Left lobe of liver (tissue), 2 donors: ENCODE results near the gene KLHL40. TPM values are rescaled to one million over a fixed set of nuclear protein-coding genes. Genes with fewer than 3 reads are reported as not detected.
A peak's percentile ranks its signal among the peaks of the same experiment; 100 is the strongest.
"Not testable (repeated sequence)": the region's sequence is repeated elsewhere in the genome, so short reads cannot be mapped to it uniquely, and the experiment has no call there.

Experiments used
- ATAC-seq: fragments of 200-7000 bp; cut with Tn5 transposase; one replicate; pipeline ENCODE4 v1.9.1; 2020; ENCODE audit warnings: mild to moderate bottlenecking, moderate library complexity
- DNase-seq: peaks from one replicate; pipeline ENCODE4 v3.0.0-alpha.2; 2020; ENCODE audit warnings: low spot score
- total RNA-seq: library from RNA; stranded (reverse); gene quantifications from one replicate; pipeline ENCODE4 v1.2.1, GENCODE V29; 2021
- donor health status: DM: no; HTN: no; CAD: no; lungs with moderate emphysema.
- donor health status: DM: no; HTN: yes; CAD: no.

Gene KLHL40
- total RNA-seq, 1 donor from 2014 or later = not detected

DNA sequence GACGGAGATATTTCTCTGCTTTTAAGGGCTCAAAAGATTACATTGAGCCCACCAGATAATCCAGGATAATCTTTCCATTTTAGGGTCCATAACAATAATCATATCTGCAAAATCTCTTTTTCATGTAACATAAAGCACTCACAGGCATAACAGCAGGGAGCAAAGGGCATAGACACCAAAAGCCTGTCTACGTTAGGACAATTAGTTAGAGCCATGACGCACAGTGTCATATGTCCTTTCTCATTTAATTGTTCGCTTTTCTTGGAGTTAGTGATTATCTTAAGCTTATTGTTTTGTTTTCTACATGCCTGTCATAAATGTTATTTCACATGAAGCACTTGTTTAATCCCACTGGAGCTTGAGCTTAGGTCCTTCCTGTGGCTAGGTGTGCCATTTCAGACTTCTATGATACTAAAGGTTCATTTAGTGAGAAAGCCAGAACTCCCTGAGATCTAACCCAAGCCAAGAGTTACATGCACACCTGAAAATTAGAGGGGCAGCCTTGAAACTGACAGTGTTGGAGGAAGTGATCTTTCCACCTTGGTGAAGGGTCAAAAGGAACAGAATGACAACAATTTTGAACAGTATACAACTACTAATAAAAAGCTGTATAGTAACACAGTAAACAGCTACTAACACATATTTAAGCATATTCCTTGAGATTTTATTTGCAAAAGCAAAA, 29.0 kb downstream of the KLHL40 start:
- DNase-seq = no peak
- no peak for ATAC-seq

DNA sequence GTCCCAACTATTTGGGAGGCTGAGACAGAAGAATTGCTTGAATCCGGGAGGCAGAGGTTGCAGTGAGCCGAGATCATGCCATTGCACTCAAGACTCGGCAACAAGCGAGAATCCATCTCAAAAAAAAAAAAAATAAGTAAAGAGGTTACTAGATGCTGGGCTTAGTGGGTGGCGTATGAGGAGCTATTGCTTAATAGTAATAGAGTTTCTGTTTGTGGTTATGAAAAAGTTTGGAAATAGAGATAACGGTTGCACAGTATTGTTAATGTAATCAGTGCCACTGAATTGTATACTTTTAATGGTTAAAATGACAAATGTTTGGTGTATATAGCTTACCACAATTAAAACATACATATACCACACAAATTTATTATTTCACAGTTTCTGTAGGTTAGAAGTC, 32.0 kb downstream of the KLHL40 start:
- no peak for ATAC-seq

GRCh38 chr3:42718338-42718737, 33.0 kb downstream of the KLHL40 start:
- no peak for ATAC-seq
- no peak for DNase-seq

More for the DNA sequence above, 32.0 kb downstream of the KLHL40 start:
- no peak for DNase-seq

GRCh38 chr3:42719002-42719401, 33.7 kb downstream of the KLHL40 start:
- no peak for ATAC-seq
- no peak for DNase-seq

- no peak for DNase-seq
Observed at GRCh38 chr3:42720126-42720525, 34.8 kb downstream of the KLHL40 start.

GRCh38 chr3:42721690-42722089, 36.4 kb downstream of the KLHL40 start:
- ATAC-seq (peak; percentile 48), DNase-seq (peak; percentile 44)

More at GRCh38 chr3:42720126-42720525, 34.8 kb downstream of the KLHL40 start:
- no peak for ATAC-seq

- ATAC-seq, DNase-seq: not testable (repeated sequence)
Observed at GRCh38 chr3:42722442-42722841, 37.1 kb downstream of the KLHL40 start.

DNA sequence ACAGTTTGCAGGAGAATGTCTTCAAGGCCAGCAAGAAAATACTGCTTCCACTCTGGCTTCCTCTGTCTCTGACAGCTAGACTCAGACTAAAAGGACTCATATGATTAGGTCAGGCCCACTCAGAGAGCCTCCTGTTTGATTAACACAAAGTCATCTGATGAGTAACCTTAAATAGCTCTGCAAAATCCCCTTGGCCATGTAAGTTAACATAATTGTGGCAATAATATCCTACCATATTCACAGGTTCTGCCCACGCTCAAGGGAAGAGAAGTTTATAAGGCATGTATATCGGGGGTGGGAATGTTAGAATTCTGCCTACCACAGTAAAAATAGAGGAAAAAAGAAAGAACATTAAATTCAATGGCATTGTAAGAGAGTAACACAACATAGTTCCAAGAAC, 37.9 kb downstream of the KLHL40 start:
- ATAC-seq = no peak
- no peak for DNase-seq

DNA sequence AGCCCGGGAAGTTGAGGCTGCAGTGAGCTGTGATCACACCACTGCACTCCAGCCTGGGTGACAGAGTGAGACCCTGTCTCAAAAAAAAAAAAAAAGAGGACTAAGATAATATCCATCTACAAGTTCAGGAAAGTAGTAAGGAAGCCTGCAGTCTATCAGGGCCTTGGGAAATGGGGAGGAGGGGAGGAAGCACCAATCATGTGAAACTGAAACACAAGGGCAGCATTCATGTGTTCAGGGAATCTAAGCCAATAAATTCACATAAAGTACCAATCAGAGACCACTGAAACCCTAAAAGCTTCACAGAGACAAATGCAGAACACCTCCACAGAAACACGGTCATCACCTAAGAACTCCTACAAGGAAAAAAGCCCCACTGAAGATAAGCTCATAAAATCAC, 40.1 kb downstream of the KLHL40 start:
- no peak for DNase-seq
- ATAC-seq = no peak

- peak; percentile 27 for DNase-seq
- ATAC-seq = no peak
Observed at GRCh38 chr3:42728056-42728455, 42.7 kb downstream of the KLHL40 start.

GRCh38 chr3:42728668-42729364, 43.5 kb downstream of the KLHL40 start:
- no peak for ATAC-seq
- DNase-seq = peak; percentile 23

DNA sequence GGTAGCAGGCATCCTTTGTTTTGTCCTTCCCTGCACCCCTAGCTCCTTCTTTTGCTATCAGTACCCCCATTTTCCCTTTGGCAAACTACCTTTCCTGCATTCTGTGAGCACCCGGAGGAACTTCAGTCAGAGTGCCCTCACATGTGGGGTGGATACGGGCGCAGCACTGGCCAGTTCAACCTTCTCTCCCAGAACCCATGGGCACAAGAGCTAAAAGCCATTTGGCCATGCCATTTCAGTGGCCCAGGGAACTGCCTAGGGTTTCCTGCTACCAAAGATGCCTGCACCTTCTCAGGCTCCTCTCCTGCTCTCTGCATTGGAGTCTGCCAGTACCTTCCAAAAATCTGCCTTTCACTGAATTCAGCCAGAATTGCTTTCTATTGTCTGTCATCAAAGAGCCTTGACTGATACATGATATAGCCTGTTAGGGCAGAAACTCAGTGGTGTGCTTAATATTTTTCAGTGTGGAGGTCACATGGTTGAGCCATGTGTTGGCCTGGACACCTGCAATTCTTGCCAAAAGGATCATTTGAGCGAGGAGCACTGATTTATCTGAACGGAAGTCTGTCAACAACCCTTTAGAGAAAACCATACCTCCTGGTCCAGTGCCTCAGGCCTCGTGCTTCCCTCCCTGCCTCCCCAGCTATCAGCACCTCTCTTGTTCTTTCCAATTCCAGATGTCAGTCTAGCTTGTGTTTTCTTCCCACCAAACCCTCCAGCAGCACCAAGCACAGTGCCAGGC, 44.2 kb downstream of the KLHL40 start:
- ATAC-seq (peak; percentile 54), DNase-seq (peak; percentile 32)

DNA sequence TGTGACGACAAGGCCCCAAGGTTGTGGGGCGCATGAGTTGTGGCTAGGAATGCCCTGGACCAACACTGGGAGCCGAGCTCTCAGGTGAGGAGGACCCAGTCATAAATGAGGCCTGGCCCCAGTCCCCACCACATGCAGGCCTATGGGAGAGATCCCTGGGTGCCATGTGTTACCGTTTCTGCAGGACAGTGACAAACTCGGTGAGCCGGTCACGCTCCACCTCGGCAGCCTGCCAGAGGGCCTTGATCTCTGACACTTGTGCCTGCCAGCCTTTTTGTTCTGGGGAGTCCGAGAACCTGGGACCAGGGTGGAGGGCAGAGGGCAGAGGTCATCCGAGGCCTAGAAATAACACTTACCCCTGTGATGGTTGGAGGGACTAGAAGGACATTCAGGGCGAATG, 45.0 kb downstream of the KLHL40 start:
- DNase-seq (peak; percentile 59), ATAC-seq (peak; percentile 67)

- ATAC-seq (no peak), DNase-seq (peak; percentile 38)
Observed at GRCh38 chr3:42730706-42731420, 45.5 kb downstream of the KLHL40 start.

DNA sequence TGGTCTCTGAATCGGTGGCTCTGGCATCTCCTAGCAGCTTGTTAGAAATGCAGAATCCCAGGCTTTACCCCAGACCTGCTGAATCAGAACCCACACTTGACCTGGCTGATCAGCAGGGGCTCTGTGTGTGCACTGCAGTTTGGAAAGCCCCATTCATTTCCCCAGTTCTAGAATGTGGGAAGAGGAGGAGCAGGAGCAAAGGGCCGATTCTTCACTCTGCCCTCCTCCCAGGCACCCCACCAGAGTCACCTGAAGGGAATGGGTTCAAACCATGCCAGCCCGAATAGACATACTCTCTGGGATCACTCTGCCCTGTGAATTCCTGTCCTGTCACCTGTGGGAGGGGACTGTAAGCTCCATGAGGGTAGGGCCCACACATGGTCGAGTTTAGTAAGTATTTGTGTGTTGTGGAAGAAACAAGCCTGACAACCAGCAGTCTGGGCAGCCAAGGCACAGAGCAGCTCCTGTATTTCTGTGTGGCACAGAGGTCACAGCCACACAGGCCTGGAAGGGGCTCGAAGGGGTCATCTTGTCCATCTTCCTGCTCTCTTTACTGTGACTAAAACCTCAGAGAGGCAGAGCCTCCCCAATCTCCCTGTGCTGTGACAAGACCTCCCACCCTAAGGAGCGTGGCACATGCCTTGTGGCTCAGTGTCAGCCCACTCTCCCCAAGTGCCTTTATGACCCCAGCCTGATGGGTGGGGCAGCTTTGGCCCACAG, 46.3 kb downstream of the KLHL40 start:
- ATAC-seq = no peak
- peak; percentile 23 for DNase-seq

- ATAC-seq (no peak), DNase-seq (peak; percentile 39)
Observed at GRCh38 chr3:42732196-42732828, 47.0 kb downstream of the KLHL40 start.

GRCh38 chr3:42732829-42733459, 47.6 kb downstream of the KLHL40 start:
- DNase-seq = peak; percentile 38
- ATAC-seq = no peak

DNA sequence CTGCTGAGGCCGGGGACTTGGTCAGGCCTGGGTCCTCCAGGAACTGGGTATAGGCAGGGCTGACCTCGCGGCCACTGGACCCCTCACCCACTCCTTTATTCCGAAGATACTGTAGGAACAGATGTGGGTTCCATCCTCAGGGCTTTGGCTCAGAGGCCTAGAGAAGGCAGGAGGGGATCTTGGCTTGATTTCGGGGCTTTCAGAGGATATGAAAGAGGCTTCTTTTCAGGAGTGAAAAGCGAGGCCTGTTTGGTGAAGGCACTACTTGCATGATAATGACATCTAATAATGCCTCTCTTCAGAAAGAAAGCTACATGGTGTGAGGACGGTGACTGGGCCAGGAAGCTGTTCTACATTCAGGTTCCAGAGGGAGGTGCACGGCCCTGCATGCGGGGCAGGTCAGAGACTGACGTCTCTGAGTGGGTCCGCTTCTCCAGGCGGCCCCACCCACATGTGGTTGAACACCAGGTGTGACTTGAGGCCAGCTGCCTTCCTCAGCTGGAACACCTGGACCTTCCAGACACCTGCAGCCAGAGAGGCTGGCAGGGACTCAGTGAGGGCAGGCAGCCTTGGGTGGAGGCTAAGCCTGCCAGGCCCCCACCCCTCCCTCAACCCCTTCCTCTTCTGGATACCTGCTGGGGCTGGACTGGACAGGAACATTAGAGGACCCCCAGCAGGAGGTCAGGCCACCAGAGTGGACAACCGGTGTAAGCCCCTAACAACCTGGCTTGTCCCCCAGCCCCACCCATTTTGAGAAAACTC, 48.3 kb downstream of the KLHL40 start:
- DNase-seq (peak; percentile 24), ATAC-seq (no peak)
